Umbilical cord (tissue), 2 donors: ENCODE results near the gene TOGARAM2. TPM values are rescaled to one million over a fixed set of nuclear protein-coding genes. Genes with fewer than 3 reads are reported as not detected.
A peak's percentile ranks its signal among the peaks of the same experiment; 100 is the strongest.

Source experiments
- DNase-seq: peaks from one replicate; pipeline ENCODE4 v3.0.0-alpha.2; 2015; ENCODE audit warnings: low spot score
- total RNA-seq: library from RNA; depleted of rRNA; stranded (reverse); fragments of >200 nt; gene quantifications from one replicate; pipeline ENCODE4 v1.2.3, GENCODE V29; 2014; ENCODE audit warnings: low replicate concordance; ENCODE audit not compliant: insufficient read depth

TOGARAM2 gene
- total RNA-seq, 1 donor from 2014 or later, result 1.4 TPM

DNA sequence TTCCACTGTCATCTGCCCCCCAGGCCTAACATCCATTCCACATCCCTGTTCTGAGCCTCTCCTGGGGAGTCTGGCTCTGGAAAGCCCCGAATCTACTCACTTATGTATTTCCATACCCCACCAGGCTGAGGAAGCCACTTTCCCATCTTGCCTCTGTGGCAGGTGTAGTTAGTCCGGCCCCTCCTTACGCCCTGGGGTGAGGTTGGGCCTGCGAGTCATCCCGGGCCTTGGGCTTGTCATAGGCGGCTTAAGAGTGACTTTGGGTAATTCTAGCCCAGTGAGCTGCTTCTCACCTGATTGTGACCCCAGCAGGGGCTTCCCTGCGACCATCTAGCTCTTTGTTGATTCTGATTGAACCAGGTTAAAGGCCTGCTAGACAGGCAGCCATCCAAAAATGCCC lies 72.1 kb downstream of the TOGARAM2 start:
- peak; percentile 10 for DNase-seq

GRCh38 chr2:29053670-29054400 lies 72.7 kb downstream of the TOGARAM2 start:
- peak; percentile 77 for DNase-seq

DNA sequence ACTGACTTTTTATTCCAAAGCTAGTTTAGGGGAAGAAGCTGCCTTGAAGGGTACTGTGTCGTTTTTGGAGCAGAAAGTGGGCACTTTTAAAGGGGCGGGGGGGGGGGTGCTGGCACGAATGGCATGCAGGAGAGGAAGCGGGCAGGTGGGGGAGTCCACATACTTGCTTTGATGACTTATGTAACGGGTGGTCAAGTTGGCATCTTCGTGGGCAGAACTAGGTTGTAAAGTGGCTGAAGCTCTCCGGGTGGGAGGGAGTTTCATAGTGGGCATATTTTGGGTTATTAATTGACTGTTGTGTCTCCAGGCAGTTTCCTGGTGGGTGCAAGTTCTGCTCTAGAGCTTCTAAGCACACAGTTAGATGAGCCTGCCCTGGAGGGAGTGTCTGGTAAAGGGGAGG lies 73.3 kb downstream of the TOGARAM2 start:
- DNase-seq, result no peak

DNA sequence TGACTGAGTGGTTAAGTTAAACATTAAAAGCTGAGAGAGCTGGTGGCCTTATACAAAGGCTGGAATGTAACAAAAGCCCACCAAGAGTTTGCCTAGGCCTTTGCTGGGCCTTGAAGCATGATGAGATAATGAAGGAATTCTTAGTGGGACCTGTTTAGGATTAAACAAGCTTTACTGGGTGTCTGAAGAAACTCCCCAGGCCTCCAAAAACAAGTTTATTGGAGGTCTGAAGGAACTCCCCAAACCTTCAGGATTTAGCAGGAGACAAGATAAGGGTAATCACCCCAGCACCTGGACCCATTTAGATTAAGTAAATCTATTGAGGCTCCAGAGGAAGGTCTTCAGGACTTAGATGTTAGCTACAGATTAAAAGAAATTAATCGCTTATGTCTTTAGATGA lies 74.5 kb downstream of the TOGARAM2 start:
- DNase-seq, result peak; percentile 83

- DNase-seq, result no peak
Observed at GRCh38 chr2:29056452-29056851, 75.4 kb downstream of the TOGARAM2 start.

DNA sequence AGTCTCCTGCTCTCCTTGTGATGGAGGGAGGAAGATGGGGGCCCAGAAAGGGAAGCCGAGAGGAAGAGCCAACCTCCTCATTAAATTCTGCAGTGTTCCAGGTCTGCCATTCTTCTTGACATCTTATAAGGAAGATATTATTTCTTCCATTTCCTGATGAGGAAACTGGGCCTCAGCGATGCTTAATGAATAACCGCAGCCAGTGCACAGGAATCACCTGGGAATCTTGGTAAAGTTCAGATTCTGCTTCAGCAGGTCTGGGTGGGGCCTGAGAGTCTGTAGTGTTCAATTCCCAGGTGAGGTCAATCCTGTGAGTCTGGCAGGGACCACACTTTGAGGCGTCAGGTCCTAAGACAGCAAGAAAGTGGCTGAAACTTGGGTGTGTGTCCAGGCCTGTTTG lies 75.9 kb downstream of the TOGARAM2 start:
- DNase-seq, result no peak

- DNase-seq, result no peak
Observed at GRCh38 chr2:29059624-29060023, 78.5 kb downstream of the TOGARAM2 start.

- DNase-seq, result no peak
Observed at GRCh38 chr2:29060441-29060840, 79.3 kb downstream of the TOGARAM2 start.

- DNase-seq, result peak; percentile 48
Observed at GRCh38 chr2:29061176-29061575, 80.1 kb downstream of the TOGARAM2 start.

- DNase-seq, result no peak
Observed at GRCh38 chr2:29061616-29062015, 80.5 kb downstream of the TOGARAM2 start.

GRCh38 chr2:29062371-29062770 lies 81.3 kb downstream of the TOGARAM2 start:
- DNase-seq, result no peak

DNA sequence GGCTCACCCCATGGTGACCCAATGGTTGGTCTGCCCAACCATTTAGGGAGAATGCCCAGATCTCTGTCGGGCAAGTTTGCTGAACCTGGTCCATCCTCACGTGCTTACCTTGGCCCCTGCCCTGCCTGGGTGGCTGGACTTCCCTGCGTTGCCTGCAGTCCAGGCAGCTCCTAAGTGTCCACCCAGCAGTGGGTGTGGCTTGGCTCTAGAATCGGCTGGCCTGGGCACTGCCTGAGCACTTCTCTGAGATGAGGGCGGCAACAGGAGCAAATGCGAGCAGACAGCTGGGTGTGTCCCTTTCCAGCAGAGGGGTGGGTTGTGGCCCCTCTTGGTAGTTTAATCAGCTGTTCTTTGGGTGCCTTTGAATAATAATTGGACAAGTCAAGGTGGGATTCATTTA lies 82.0 kb downstream of the TOGARAM2 start:
- DNase-seq, result no peak

DNA sequence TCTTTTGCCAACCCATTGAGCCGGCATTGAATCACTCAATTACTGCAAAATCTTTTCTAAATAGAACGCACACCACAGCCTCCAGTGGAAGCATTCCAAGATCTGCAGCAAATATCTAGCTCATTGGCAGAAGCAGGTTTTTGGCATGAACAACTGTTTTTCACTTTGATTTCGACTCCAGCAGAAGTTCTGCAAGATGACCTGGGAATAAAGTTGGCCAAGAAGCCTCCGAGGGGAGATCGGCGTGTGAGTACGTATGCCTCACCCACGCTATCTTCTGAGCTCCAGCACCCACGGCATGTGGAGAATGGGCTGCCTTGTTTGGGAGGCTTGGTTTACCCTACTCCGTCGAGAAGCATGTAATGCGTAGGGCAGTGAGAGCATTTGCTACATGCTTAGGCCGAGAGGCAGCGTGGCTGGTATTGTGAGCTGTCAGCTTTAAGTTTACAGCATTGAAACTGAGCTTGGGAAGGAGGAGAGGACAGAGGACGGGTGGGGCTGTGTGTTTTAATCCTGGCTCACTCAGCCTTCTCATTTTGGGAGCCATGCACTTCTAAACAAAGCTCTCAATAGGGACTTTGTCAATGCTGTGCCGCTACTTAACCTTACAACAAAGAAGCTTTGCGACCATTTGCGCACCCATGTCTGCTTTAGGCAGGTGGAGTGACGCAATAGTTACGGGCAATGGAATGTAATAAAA lies 82.7 kb downstream of the TOGARAM2 start:
- peak; percentile 85 for DNase-seq

DNA sequence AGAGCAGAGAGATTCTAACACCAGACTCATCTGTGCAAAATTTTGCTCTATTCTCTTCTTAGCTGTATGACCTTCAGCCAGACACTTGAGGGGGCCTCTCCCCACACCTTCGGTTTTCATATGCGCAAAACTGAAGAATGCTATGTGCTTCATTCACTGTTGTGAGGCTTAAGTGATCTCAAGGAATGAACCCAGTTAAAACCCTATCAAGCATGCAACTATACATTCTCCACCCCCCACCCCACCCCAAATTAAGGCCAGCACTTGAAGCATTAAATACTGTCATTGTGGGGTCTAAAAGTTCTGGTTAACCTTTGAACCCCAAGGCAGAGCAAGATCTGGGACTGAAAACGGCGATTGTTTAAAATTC lies 83.2 kb downstream of the TOGARAM2 start:
- no peak for DNase-seq

DNA sequence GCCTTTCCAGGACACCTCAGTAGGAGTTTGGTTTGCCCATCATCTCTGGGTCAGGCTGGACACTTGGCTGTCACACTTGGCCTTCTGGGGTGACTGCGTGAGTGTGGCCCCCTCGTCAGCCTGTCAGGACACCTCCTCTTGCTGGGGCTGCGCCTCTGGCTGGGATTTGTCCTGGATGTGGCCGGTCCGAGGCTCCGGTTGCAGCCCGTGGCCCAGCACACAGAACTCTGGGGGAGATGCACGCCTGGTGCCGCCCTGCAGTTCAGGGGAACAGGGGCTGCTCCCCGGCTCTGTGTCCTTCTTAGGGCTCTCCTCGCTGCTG lies 83.6 kb downstream of the TOGARAM2 start:
- DNase-seq, result no peak

- DNase-seq, result no peak
Observed at GRCh38 chr2:29065068-29065811, 84.1 kb downstream of the TOGARAM2 start.

GRCh38 chr2:29066271-29066860 lies 85.3 kb downstream of the TOGARAM2 start:
- DNase-seq, result peak; percentile 65

DNA sequence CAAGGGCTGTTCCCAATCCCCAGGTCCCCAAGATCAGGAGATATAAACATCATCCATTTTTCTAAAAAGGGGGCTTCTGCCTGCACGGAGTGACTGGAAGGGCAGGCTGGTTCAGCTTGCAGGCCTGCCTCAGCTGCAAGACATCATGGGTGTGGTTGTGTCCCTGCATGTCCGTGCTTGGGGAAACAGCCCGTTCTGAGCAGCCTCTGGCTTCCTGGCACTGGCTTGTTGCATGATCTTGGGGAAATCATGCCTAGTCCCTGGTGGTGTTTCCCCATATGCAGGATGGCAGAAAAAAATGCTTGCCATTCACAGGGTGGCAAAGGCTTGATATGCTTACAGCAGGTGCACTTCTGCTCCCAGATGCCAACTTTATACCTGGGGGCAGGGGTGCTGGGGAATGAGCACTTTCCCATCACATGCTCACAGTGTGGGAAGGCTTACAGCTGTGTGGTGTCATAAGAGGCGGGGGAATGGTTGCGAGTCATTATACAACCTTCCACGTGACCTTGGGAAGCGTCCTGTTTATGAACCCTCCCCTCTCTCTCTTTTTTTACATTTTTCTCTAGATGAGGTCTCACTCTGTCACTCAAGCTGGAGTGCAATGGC lies 86.0 kb downstream of the TOGARAM2 start:
- DNase-seq, result peak; percentile 32

DNA sequence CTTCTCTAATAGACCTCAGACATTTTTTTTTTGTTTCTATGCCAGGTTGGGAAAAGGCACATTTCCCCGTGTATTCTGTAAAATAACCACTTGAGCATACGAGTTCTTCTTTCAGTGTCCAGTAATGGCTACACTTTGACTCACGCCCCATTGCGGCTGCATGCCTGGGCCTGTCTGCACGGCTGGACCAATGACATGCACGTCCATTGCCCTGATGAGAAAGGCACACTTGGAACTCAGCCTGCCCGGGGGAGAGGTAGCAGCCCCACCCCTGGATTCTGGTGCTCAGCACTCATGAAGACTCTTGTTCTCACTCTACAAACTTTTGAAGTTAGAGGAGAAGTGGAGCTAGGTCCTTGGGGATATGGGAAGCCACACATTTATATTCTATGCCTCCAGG lies 87.4 kb downstream of the TOGARAM2 start:
- no peak for DNase-seq

DNA sequence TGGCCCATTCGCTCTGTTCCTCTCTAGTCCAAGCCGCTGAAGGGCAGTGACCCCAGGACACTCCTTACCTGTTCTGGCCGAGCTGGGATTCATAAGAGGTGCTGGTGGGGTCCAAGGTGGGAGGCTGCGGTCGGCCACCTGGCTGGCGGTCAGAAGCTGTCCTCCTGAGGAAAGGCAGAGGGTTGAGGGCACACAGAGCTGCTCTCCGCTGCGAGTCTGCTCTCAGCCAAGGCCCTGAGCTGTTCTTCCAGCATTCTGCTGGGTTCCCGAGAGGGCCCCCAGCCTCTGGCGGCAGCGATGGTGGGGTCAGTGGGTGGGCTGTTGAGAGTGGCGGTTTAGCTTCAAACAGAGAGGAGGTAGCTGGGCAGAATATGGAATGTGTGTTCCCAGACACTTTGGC lies 89.4 kb downstream of the TOGARAM2 start:
- no peak for DNase-seq

DNA sequence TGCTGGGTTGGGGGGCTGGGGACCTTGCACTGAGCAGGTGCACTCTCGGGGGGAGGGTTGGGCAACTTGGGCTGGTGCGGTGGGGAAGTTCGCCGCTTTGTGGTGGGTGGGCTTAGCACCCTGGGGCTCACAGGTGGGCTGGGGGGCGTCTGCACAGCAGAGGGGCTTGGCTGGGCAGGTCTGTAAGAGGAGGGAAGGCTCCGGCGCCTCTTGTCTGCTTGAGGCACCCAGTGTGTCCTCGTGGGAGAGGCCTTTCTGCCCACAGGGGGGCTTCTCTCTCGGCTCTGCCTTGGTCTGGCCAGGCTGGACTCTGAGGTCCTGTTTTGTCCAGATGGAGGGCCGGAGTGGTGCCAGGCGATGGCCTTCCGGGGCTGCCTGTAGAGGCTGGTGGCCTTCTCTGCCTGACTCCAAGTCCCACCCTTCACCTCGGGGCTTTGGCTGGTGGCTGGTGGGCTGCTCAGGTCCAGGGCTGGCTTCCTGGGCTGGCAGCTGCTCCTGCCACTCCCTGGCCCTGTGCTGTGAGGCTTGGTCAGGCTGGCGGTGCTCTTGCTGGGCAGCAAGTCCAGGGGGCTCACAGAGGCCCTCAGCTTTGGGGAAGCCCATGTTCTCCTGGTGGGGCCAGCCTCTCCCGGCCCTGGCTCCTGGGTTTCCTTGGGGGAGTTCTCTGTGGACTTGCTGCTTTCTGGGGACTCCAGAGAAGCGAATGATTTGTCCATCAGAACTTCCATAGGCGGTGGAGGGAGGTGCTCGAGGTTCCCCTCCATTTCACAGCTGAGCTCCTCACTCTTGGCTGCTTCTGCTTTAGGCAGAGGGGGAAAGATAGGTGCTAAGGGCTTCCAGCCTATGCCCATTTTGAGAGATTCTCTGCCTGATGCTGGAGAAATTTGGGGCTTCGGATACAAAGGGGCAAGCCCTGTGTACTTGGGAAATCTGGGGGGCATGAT lies 90.2 kb downstream of the TOGARAM2 start:
- no peak for DNase-seq
